GM21576 (cell line): ENCODE results near the gene FAM114A1.
"Not testable (repeated sequence)": the region's sequence is repeated elsewhere in the genome, so short reads cannot be mapped to it uniquely, and the experiment has no call there.

ENCODE experiments used
- ATAC-seq: cut with Tn5 transposase; IDR thresholded peaks from one replicate; pipeline ENCODE4 v1.9.1; 2021; ENCODE audit warnings: mild to moderate bottlenecking, moderate library complexity; ENCODE audit not compliant: unreplicated experiment

FAM114A1 gene

DNA sequence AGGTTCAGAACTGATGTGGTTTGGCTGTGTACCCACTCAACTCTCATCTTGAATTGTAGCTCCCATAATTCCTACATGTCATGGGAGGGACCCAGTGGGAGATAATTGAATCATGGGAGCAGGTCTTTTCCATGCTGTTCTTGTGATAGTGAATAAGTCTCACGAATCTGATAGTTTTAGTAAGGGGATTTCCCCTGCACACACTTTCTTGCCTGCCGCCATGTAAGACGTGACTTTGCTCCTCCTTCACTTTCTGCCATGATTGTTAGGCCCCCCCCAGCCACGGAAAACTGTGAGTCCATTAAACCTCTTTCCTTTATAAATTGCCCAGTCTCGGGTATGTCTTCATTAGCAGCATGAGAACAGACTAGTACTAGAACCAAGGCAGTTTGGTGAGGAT is 91.6 kb downstream of the FAM114A1 start:
- not testable (repeated sequence) for ATAC-seq

DNA sequence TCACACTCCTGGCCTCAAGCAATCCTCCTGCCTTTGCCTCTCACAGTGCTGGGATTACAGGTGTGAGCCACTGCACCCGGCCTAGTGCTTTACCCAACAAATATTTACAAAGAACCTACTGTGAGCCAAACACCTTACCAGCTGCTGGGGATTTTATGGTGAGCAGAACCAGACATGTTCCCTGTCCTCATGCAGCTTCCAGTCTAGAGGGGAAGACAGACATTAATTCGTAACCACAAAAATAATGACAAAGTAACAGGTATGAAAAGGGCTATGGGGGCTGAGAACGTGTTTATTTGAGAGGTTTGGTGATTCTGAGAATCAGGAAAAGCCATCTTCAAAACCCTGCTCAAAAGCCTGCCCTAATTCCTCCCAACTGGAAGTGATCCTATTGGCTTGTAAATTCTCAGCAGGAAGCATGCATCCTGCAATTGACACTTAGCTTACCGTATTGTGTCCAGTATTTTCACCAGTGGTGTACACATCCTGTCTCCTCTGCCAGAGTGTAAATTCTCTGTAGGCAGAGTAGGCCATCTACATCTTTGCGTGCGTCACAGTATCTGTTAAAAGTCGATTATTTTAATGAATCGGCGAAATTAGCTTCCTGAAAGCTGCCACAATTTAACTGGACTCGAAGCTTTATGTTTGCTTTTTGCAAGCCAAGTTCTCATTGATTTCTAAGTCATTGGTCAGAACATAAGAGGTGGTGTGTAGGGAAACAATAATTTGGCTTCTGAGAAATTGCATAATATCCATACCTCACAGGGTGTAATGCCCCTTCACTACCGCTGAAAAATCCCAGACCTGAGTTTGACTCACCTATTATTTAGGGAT is 97.6 kb downstream of the FAM114A1 start:
- no peak for ATAC-seq

GRCh38 chr4:38965866-38966265 is 98.3 kb downstream of the FAM114A1 start:
- ATAC-seq, result no peak

DNA sequence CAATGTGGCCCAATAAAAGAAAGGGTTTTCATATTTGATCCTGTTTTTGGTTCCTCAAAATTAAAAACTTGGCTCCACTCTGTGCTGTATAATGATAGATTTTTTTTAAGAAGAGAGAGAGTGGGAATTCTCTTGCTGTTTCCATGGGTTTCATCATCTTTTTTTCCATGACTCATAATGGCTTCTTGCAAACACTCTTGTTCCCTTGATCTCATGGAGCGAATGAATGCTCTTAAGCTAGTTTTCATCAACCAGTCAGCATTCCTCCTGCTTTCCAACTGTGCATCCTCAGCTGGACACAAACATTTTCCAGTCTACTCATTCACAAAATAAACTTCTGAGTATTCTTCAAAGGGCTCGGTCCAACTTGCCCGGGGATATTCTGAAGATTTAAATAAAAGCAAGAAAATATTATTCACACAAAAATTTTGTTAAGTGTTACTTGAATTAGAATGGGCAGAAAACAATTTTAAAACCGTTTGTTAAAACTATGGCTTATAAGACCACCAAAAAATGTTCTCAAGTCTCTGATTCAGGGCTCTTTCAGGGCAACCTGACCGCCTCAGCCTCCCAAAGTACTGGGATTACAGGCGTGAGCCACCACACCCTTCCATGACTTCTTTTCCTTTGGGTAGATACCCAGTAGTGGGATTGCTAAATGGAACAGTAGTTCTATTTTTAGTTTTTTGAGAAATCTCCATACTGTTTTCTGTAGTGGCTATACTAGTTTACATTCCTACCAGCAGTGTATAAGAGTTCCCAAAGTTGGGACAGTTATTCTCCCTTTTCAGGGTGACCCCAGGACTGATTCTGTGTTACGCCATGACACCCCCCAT is 99.9 kb downstream of the FAM114A1 start:
- ATAC-seq, result no peak

GRCh38 chr4:38968668-38969067 is 101.1 kb downstream of the FAM114A1 start:
- no peak for ATAC-seq

DNA sequence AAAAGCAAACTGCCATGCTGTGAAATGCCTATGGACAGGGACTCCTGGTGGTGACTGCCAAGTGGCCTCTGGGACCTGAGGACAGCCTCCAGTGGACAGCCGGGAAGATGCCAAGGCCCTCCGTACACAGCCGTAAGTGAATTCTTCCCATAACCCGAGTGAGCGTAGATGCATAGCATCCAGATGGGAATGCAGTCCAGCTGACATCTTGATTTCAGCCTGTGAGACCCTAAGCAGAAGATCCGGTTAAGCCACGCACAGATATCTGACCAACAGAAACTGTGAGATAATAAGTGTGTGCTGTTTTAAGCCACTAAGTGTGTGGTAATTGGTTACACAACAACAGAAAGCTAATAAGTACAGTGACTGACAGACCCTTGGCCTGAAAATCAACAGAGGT is 108.7 kb downstream of the FAM114A1 start:
- ATAC-seq, result no peak

GRCh38 chr4:38979081-38979480 is 111.5 kb downstream of the FAM114A1 start:
- ATAC-seq, result no peak

DNA sequence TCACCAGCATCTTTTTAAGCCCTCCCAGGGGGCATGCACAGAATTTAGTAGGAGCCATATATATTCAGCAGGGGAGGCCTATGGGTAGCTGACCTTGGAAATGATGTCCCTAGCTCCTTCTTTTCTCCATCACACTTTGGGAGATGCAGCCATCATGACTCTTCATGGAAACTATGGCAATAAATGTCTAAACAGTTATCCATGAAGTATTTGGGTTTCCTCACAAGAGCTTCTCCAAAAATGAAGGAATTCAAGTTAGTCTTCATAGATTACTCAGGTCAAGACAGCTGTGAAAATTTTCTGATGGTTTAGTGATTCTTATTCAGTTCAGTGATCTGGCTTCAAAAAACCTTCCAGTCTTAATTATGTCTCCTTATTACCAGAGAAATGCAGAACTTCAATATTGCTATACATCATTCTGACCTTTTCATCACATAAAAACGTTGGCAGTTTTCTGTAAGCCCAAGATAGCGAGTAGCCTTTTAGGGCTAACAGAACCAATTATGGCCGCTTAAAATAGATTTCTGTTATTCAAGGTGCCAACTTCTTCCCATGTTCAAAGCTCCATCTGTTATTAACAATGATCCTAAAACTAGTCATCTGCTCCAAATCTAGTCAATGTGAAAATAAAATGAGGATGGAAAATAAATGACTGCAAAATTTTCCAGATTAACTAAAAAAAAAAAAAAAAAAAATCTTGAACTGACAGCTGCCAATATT is 112.1 kb downstream of the FAM114A1 start:
- ATAC-seq, result no peak

- ATAC-seq, result no peak
Observed at GRCh38 chr4:38980903-38981676, 113.5 kb downstream of the FAM114A1 start.

DNA sequence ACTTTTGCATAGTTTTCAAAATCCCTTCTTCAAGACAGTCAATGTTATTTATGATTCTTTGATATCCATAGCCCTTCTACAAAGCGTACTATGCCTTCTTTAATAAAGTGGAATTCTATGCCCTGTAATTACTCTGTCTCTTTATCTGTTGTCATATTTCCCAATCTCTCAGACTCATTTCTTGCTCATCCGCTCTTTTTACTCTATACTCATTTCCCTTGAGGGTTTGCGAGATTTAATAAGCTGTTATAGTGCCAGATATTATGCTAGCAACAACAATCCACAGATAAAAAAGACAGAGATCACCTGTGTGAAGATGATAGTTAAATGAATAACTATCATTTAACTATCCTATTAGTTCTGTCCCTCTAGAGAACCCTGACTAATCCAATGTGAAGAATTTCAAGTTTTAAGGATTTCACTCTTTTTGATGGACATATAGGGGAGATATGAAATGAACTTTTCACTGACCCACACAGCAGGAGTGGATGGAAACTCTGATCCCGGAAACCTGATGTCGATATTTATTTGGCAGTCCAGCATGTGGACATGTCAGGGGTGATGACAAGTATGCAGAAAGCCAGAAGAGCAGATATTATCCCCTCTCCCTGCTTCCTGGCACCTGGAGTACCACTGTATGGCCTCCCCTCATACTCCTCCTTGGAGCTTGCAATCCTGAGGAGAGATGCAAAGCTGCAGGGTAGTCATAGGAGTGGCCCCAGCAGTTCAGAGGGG is 114.9 kb downstream of the FAM114A1 start:
- no peak for ATAC-seq

DNA sequence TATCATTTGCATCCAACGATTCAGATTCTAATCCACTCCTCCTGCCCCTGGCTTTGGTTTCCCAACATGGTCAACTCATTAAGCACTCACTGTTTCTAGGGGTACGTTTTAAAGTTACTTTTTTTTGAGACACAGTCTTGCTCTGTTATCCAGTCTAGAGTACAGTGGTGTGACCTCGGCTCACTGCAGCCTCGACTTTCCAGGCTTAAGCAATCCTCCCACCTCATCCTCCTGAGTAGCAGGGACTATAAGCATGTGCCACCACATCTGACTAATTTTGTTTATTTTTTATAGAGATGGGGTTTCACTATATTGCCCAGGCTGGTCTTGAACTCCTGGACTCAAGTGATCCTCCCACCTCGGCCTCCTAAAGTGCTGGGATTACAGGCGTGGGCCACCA is 115.7 kb downstream of the FAM114A1 start:
- no peak for ATAC-seq

- ATAC-seq, result no peak
Observed at GRCh38 chr4:38983787-38984598, 116.4 kb downstream of the FAM114A1 start.

DNA sequence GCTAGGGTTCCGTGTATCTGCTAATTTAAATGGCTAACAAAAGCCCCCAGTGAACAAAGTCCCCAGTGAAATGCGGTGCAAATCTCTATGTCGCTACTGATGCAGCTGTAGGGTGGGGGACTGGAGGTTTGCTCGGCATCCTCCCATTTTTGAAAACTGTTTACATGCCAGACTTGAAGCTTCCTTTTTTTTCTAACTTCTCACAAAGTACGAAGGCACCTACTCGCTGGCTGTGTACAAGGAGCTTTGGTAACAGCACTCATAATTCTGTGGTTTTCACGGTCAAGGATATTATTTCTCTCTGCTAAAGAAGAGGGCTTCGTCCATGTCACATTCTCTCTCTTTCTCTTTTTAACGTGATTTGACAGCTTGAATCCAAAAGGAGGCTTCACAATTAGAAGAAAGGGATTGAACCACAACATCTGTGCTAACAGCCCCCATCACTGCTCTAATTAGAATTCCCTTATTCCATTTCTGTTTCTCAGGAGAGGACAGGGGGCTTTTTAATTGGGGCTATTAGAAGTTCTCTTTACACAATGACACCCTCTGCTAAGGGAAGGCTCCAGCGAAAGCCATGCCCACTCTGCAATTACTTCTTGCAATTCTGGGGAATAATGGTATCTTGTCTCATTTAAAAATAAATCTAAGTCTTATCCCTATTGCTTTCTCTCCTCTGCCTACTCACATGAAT is 117.9 kb downstream of the FAM114A1 start:
- ATAC-seq, result no peak

DNA sequence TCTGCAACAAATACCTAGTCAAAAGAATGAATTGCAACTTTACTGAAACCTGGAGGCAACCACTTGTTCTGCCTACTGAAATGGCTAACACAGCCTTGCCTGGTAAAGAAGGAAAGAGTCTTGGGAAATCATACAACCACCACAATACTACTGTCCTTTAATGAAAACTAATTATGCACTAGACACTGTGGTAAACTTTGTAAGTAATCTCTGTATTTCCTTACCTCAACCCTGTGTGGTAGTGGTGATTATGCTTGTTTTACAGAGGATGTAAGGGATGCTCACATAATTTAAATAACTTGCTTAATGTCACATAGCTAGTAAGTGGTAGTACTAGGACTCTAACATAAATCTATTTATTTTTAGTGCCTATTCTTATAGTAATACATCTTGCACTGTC is 119.9 kb downstream of the FAM114A1 start:
- no peak for ATAC-seq

GRCh38 chr4:38988353-38988752 is 120.7 kb downstream of the FAM114A1 start:
- ATAC-seq, result not testable (repeated sequence)

DNA sequence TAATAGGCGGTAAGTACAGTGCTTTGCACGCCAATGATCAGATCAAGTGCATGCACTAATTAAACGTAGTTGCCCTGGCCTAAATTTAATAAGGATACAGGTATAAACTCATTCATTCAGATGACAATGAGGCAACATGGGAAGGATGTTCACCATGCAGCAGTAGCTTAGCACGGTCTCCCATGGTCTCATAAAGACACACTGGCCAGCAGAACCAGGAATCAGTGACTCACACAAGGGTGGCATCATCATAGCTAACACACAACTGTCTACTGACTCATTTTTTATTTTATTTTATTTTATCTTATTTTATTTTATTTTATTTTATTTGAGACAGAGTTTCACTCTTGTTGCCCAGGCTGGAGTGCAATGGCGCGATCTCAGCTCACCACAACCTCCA is 121.9 kb downstream of the FAM114A1 start:
- ATAC-seq, result no peak

DNA sequence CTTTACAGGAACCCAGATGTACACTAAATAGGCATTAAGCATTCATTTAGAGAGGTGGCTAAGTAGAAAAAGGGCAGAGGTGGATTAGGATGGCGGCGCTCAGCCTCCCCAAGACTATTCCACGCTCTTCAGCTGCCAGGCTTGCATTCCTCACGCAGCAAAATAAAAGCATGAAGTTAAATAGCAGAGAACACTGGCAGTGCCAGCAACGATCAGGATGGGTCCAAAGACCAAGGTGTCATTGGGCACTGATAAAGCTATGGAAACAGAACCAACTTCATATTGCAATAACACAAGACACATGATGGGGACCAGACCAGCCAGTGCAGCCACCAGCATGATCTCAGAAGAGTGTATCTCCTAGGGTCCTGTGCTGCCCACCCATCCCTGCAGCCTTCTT is 122.6 kb downstream of the FAM114A1 start:
- no peak for ATAC-seq

DNA sequence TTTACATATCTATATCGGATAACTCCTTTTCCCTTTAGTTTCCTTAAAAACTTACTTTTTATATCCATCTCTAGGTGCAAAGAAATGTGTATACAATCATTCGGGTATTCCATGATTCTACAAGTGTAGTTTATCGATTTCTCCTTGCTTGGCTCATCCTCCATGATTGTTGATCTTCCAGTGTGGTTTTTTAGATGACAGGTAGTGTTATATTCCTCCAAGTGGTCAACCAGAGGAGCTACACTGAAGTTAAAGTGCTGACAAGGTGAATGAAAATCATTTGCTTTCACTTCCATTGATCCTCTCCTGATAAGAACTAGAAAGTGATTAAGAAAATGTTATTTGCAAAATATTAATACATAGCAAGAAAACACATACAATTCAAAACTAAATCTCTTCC is 126.1 kb downstream of the FAM114A1 start:
- ATAC-seq, result no peak

DNA sequence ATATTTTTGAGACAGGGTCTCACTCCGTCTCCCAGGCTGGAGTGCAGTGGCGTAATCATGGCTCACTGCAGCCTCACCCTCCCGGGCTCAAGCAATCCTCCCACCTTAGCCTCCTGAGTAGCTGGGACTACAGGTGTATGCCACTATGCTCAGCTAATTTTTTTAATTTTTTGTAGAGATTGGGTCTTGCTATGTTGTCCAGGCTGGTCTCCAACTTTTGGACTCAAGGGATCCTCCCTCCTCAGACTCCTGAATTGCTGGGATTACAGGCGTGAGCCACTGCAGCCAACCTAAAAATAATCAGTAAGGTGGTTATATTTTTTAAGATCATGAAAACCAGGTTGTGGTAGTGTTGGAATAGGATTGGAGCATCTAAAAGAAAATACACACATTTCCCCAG is 126.5 kb downstream of the FAM114A1 start:
- ATAC-seq, result no peak
